T-helper 17 cell (primary cell): ENCODE results near the gene CRTC1. TPM values are rescaled to one million over a fixed set of nuclear protein-coding genes. Genes with fewer than 3 reads are reported as not detected.

Experiments used
- ATAC-seq: fragments of 150-1000 bp; cut with Tn5 transposase; 2 replicates; pipeline ENCODE4 v1.10.0; 2021; ENCODE audit warnings: mild to moderate bottlenecking, moderate library complexity
- DNase-seq, 3 donors: peaks; one replicate each; pipeline versions ENCODE4 v3.0.0 to v3.0.0-alpha.2; 2020 to 2021
- H3K9me3 ChIP-seq: one replicate; pipeline ENCODE4 v1.7.0; 2013; ENCODE audit warnings: low read length, mild to moderate bottlenecking; ENCODE audit not compliant: control insufficient read depth, poor library complexity, severe bottlenecking
- H3K27ac Mint-ChIP-seq: one replicate; pipeline ENCODE4 v1.8.0; 2022; ENCODE audit warnings: mild to moderate bottlenecking, moderate library complexity, mixed read lengths
- H3K27me3 Mint-ChIP-seq: one replicate; pipeline ENCODE4 v1.8.0; 2022; ENCODE audit warnings: mixed read lengths
- H3K36me3 Mint-ChIP-seq: one replicate; pipeline ENCODE4 v1.8.0; 2022; ENCODE audit warnings: low read depth, mixed read lengths
- H3K4me1 Mint-ChIP-seq: one replicate; pipeline ENCODE4 v1.8.0; 2022; ENCODE audit warnings: mild to moderate bottlenecking, mixed read lengths
- H3K4me3 Mint-ChIP-seq: one replicate; pipeline ENCODE4 v1.8.0; 2022; ENCODE audit warnings: mild to moderate bottlenecking, moderate library complexity, mixed read lengths
- total RNA-seq, 4 donors: library from RNA in 2 of 4; stranded (reverse) in 2 of 4; gene quantifications; one replicate each; pipeline ENCODE4 v1.2.3 and lab custom pipeline; 2022 to 2026

CRTC1 gene
- total RNA-seq, 2 donors from 2014 or later = 14.4 to 15.3 TPM

DNA sequence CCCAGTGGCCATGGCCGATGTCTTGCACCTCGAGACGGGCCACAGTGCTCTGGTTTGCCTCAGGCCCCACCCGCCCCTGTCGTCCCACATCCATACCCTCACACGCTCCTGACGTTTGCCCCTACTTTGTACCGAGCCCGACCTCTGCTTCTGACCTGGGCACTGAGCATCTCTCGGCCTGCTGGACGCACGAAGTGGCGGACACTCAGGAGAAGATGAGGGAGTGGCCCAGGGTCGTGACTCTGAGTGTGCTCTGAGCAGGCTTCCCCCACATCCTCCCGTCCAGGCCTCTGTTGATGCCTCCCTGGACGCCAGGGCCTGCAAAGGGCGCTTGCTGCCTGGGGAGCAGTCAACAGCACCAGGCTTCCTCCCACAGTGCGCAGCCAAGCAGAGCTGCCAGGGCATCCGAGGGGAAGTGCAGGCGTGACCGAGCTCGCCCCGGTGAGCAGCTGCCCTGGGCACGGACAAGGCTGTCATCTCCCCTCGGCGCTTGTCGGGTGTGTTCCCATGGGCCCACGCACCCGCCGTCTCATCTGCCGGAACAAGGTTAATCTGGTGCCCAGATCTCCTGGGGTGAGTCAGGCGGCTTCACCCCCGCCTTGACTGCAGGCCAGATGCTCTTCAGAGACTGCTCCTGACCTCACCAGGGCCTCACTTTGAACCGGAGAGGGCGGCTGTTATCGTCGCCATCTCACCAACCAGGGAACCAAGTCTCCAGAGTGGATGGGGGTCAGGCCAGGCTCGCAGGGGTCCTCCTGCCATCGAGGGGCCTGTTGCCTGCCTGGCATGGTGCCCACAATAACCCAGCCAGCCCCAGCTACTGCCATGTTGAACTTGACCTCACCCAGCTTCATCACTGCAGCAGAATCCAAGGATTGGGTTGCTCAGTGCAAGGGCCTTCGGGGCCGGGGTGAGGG, 80.5 kb downstream of the CRTC1 start:
- Mint-ChIP-seq H3K4me1 (no peaks in the 10 kb centered on the region), H3K4me3 (no peak overlapping the region), H3K27ac (no peak overlapping the region), H3K36me3 (no peaks in the 10 kb centered on the region), H3K27me3 (no peaks in the 10 kb centered on the region)
- H3K9me3 ChIP-seq = no peaks in the 10 kb centered on the region
- ATAC-seq = no peak
- no peak for DNase-seq

DNA sequence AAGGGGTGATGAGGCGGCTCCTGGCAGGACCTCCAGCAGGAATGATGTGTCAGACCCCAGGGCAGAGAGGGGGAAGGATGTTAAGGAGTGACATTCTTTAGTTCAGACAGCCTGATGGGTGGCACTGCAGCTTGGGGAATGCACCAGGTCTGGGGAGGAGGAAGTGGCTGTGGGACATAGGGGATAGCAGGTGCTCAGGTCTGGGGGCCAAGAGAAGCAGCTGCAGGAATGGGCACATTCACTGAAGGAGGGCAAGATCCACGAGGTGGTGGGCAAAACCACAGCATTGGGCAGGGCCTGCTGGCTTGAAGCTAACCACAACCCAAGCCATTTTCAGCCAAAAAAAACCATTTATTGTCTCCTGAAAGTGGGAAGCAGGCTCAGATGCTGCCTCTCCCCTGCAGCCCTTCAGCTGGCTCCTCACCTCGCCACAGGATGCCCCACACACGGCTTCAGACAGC, 81.1 kb downstream of the CRTC1 start:
- no peak for DNase-seq
- no peaks in the 10 kb centered on the region for H3K36me3 Mint-ChIP-seq
- H3K4me1 Mint-ChIP-seq = no peaks in the 10 kb centered on the region
- no peaks in the 10 kb centered on the region for H3K27me3 Mint-ChIP-seq
- no peak overlapping the region for H3K4me3 Mint-ChIP-seq
- ATAC-seq = no peak
- H3K27ac Mint-ChIP-seq = no peak overlapping the region
- no peaks in the 10 kb centered on the region for H3K9me3 ChIP-seq

DNA sequence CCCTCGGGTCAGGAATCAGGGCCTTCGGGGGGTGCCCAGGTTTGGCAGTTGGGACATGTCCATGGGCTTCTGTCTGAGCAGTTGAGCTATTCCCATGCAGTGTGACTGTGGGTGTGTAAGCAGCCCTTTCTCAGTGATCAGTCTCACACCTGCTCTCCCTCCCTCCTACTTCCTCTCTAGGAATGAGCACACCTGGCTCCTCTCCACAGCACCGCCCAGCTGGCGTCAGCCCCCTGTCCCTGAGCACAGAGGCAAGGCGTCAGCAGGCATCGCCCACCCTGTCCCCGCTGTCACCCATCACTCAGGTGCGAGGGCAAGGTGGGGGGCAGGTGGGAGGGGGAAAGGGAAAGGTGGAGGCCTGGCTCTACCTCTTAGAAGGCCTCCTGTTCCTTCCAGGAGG, 81.7 kb downstream of the CRTC1 start:
- no peak overlapping the region for H3K4me3 Mint-ChIP-seq
- peaks cover under 1% of the 10 kb centered on the region for H3K4me1 Mint-ChIP-seq
- H3K36me3 Mint-ChIP-seq = no peaks in the 10 kb centered on the region
- H3K9me3 ChIP-seq = no peaks in the 10 kb centered on the region
- DNase-seq = no peak
- H3K27me3 Mint-ChIP-seq = no peaks in the 10 kb centered on the region
- no peak overlapping the region for H3K27ac Mint-ChIP-seq
- ATAC-seq = no peak

GRCh38 chr19:18768046-18768771, 84.7 kb downstream of the CRTC1 start:
- no peaks in the 10 kb centered on the region for H3K9me3 ChIP-seq
- Mint-ChIP-seq H3K27me3 (no peaks in the 10 kb centered on the region), H3K27ac (no peak overlapping the region), H3K36me3 (peaks cover 3% of the 10 kb centered on the region), H3K4me3 (no peak overlapping the region), H3K4me1 (peaks cover 2% of the 10 kb centered on the region)
- DNase-seq (no peak), ATAC-seq (no peak)

- ATAC-seq (no peak), DNase-seq (no peak)
- Mint-ChIP-seq H3K27me3 (no peaks in the 10 kb centered on the region), H3K4me1 (peaks cover 2% of the 10 kb centered on the region), H3K4me3 (no peak overlapping the region), H3K36me3 (peaks cover 3% of the 10 kb centered on the region), H3K27ac (no peak overlapping the region)
- H3K9me3 ChIP-seq = no peaks in the 10 kb centered on the region
Observed at GRCh38 chr19:18768997-18769891, 85.8 kb downstream of the CRTC1 start.

DNA sequence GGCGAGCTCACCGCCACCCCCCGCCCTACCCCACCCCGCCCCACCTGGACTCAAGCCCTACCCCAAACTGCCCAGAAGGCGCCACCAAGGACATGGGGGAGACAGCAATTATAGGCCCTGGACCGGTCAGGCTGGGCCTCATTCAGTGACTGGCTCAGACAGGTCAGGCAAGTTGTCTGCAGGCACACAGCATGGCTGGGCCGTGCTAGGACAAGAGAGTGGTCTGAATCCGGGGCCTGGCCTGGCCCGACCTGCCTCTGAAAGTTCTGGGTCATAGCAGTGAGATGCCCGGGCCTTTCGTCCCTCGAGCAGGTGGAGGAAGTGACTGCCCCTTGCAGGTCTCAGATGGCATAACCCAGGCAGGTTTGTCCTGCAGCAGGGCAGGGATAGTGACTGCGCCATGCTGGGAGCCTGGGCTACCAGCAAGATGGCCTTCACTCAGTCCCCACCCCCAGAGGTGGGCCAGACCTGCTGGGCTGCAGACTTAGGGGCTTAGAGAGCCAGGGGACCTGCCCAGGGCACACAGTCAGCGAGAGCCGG, 86.6 kb downstream of the CRTC1 start:
- no peak for DNase-seq
- Mint-ChIP-seq H3K27ac (no peak overlapping the region), H3K4me1 (peaks cover 2% of the 10 kb centered on the region), H3K36me3 (peaks cover 3% of the 10 kb centered on the region), H3K4me3 (no peak overlapping the region), H3K27me3 (no peaks in the 10 kb centered on the region)
- ATAC-seq = no peak
- H3K9me3 ChIP-seq = no peaks in the 10 kb centered on the region

- H3K27me3 Mint-ChIP-seq = no peaks in the 10 kb centered on the region
- H3K4me1 Mint-ChIP-seq = peaks cover 2% of the 10 kb centered on the region
- no peaks in the 10 kb centered on the region for H3K9me3 ChIP-seq
- H3K36me3 Mint-ChIP-seq = peaks cover 3% of the 10 kb centered on the region
- ATAC-seq (no peak), DNase-seq (no peak)
- H3K27ac Mint-ChIP-seq = no peak overlapping the region
- H3K4me3 Mint-ChIP-seq = no peak overlapping the region
Observed at GRCh38 chr19:18770663-18771327, 87.3 kb downstream of the CRTC1 start.

GRCh38 chr19:18771328-18772242, 88.1 kb downstream of the CRTC1 start:
- H3K9me3 ChIP-seq = no peaks in the 10 kb centered on the region
- H3K4me1 Mint-ChIP-seq = peaks cover 2% of the 10 kb centered on the region
- H3K4me3 Mint-ChIP-seq = no peak overlapping the region
- H3K36me3 Mint-ChIP-seq = peaks cover 3% of the 10 kb centered on the region
- no peak overlapping the region for H3K27ac Mint-ChIP-seq
- no peaks in the 10 kb centered on the region for H3K27me3 Mint-ChIP-seq
- ATAC-seq = no peak
- DNase-seq = no peak

- peaks cover 3% of the 10 kb centered on the region for H3K36me3 Mint-ChIP-seq
- peaks cover 2% of the 10 kb centered on the region for H3K4me1 Mint-ChIP-seq
- no peaks in the 10 kb centered on the region for H3K27me3 Mint-ChIP-seq
- ATAC-seq = no peak
- no peak for DNase-seq
- no peak overlapping the region for H3K4me3 Mint-ChIP-seq
- no peaks in the 10 kb centered on the region for H3K9me3 ChIP-seq
- H3K27ac Mint-ChIP-seq = no peak overlapping the region
Observed at GRCh38 chr19:18772620-18773587, 89.4 kb downstream of the CRTC1 start.

DNA sequence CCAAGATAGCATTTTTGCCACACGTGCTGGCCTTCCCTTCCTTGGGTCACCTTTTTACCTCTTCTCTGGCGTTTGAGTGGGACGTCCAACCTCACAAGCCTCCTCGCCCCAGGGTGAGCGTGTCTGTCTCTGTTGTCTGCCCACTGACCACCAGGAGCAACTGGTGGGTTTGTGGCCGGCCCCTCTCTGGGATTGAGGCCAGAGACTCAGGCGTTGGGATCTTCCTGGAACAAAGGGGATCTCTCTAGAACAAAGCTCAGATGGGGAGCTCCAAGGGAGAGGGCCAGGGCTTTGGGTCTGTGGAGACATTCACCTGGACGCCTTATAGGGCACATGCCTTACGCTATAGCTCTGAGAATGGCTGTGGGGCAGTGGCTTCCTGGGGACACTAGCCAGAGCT, 90.2 kb downstream of the CRTC1 start:
- DNase-seq = no peak
- no peaks in the 10 kb centered on the region for H3K27me3 Mint-ChIP-seq
- H3K27ac Mint-ChIP-seq = no peak overlapping the region
- H3K4me1 Mint-ChIP-seq = peaks cover 2% of the 10 kb centered on the region
- no peak for ATAC-seq
- no peak overlapping the region for H3K4me3 Mint-ChIP-seq
- no peaks in the 10 kb centered on the region for H3K9me3 ChIP-seq
- peaks cover 3% of the 10 kb centered on the region for H3K36me3 Mint-ChIP-seq

- H3K36me3 Mint-ChIP-seq = peaks cover 3% of the 10 kb centered on the region
- H3K4me1 Mint-ChIP-seq = peaks cover 2% of the 10 kb centered on the region
- no peak for DNase-seq
Observed at GRCh38 chr19:18774107-18774506, 90.6 kb downstream of the CRTC1 start.

More at GRCh38 chr19:18774107-18774506, 90.6 kb downstream of the CRTC1 start:
- no peak for ATAC-seq
- no peak overlapping the region for H3K4me3 Mint-ChIP-seq
- H3K27ac Mint-ChIP-seq = no peak overlapping the region
- no peaks in the 10 kb centered on the region for H3K27me3 Mint-ChIP-seq
- no peaks in the 10 kb centered on the region for H3K9me3 ChIP-seq
